Osteoblast (primary cell): Measurements from ENCODE around the gene ANO1. TPM values are rescaled to one million over a fixed set of nuclear protein-coding genes. Genes with fewer than 3 reads are reported as not detected.

ENCODE experiments used
- DNase-seq: peaks from one replicate; pipeline ENCODE4 v3.0.0; 2011; ENCODE audit warnings: low spot score, mixed read lengths; ENCODE audit not compliant: insufficient read length; ENCODE audit errors: missing footprints
- H2AFZ ChIP-seq: 2 replicates; pipeline ENCODE4 v1.6.0; 2011; ENCODE audit warnings: mild to moderate bottlenecking, low read length
- H3K27ac ChIP-seq: 2 replicates; pipeline ENCODE4 v1.5.1; 2011; ENCODE audit warnings: mild to moderate bottlenecking, low read depth, low read length, moderate library complexity
- H3K27me3 ChIP-seq: 2 replicates; pipeline ENCODE4 v1.6.0; 2012; ENCODE audit warnings: mild to moderate bottlenecking, control low read depth, inconsistent platforms, low read length, moderate library complexity; ENCODE audit not compliant: insufficient read depth
- H3K36me3 ChIP-seq: 2 replicates; pipeline ENCODE4 v1.5.1; 2011; ENCODE audit warnings: mild to moderate bottlenecking, low read length, control low read depth, moderate library complexity; ENCODE audit not compliant: insufficient read depth
- H3K4me1 ChIP-seq: 2 replicates; pipeline ENCODE4 v1.5.1; 2011; ENCODE audit warnings: mild to moderate bottlenecking, low read length, control low read depth, moderate library complexity; ENCODE audit not compliant: insufficient read depth
- H3K4me2 ChIP-seq: 2 replicates; pipeline ENCODE4 v1.6.0; 2011; ENCODE audit warnings: mild to moderate bottlenecking, low read length; ENCODE audit not compliant: insufficient read depth
- H3K4me3 ChIP-seq: fragments of 200-600 bp; sonication (generic); 3 replicates; pipeline ENCODE4 v1.5.1; 2012; ENCODE audit warnings: mild to moderate bottlenecking, low read length, inconsistent platforms; ENCODE audit not compliant: insufficient read depth
- H3K79me2 ChIP-seq: 2 replicates; pipeline ENCODE4 v1.6.0; 2012; ENCODE audit warnings: mild to moderate bottlenecking, low read length, control low read depth, inconsistent platforms; ENCODE audit not compliant: insufficient read depth
- H3K9me3 ChIP-seq: 2 replicates; pipeline ENCODE4 v1.5.1; 2011; ENCODE audit warnings: low read depth, low read length, control low read depth
- H4K20me1 ChIP-seq: 2 replicates; pipeline ENCODE4 v1.6.0; 2012; ENCODE audit warnings: mild to moderate bottlenecking, low read length, control low read depth; ENCODE audit not compliant: insufficient read depth
- total RNA-seq: library from RNA; depleted of rRNA; stranded (reverse); fragments of >200 nt; gene quantifications from 2 replicates; pipeline ENCODE4 v1.2.3, GENCODE V29; 2012
- TF ChIP-seq, protein P1 (sequence below): IDR thresholded peaks from 2 replicates; pipeline ENCODE4 v1.5.1; 2011; ENCODE audit warnings: mild to moderate bottlenecking, low read depth, low read length, moderate library complexity; ENCODE audit errors: extremely low read depth

The ANO1 gene
- total RNA-seq, 1 donor = not detected

DNA sequence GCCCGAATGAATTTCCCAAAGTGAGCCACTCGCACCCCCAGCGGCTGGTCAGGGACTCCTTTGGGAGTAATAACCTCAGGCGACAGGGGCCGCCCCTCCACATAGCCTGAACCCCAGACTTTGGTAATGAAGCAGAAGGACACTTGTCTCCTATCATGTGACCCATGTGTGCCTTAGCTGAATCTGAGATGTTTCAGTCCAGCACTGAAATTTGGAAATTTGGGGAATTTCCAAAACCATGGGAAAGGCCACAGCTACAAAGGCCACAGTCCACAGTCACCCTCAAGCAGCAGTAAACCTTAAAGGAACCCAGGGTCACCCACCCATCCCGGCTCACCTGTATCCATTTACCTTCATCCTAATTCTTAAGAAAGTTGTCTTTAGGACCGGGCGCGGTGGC lies 73.6 kb downstream of the ANO1 start:
- Histone ChIP-seq H2AFZ (no peak overlapping the region), H3K4me2 (no peak overlapping the region), H3K27me3 (peaks cover 24% of the 10 kb centered on the region), H3K27ac (no peak overlapping the region), H4K20me1 (no peaks in the 10 kb centered on the region), H3K4me3 (no peak overlapping the region), H3K9me3 (no peaks in the 10 kb centered on the region), H3K36me3 (no peaks in the 10 kb centered on the region), H3K79me2 (no peaks in the 10 kb centered on the region), H3K4me1 (no peaks in the 10 kb centered on the region)
- peak; percentile 22 for DNase-seq
- TF ChIP-seq, protein P1, sequence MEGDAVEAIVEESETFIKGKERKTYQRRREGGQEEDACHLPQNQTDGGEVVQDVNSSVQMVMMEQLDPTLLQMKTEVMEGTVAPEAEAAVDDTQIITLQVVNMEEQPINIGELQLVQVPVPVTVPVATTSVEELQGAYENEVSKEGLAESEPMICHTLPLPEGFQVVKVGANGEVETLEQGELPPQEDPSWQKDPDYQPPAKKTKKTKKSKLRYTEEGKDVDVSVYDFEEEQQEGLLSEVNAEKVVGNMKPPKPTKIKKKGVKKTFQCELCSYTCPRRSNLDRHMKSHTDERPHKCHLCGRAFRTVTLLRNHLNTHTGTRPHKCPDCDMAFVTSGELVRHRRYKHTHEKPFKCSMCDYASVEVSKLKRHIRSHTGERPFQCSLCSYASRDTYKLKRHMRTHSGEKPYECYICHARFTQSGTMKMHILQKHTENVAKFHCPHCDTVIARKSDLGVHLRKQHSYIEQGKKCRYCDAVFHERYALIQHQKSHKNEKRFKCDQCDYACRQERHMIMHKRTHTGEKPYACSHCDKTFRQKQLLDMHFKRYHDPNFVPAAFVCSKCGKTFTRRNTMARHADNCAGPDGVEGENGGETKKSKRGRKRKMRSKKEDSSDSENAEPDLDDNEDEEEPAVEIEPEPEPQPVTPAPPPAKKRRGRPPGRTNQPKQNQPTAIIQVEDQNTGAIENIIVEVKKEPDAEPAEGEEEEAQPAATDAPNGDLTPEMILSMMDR = no peak

DNA sequence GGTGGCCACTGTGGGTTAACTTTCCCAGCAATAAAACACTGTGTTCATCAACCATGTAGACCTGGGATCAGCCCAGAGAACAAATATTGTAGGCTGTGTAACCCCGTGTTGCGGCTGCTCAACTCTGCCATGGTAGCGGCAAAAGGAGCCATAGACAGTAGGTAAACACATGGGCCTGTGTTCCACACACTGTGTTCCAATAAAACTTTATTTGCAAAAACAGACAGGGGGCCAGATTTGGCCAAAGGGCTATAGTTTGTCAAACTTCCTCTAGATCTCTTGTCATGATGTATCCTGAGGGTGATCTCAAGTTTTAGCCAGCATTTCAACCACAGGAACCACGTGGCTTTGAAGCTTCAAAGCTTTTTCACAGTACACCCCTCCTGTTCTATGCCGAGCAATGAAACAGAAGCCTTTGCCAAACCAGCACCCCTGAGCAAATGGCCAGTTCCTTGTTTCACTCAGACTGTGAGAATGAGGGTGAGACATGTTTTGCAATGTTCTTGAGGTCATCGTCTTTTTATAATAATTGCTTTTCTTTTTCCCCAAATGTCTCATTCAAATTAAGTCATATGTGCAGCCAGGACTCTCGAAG lies 75.1 kb downstream of the ANO1 start:
- Histone ChIP-seq H3K79me2 (no peaks in the 10 kb centered on the region), H3K27ac (no peak overlapping the region), H3K4me3 (no peak overlapping the region), H3K27me3 (peaks cover 20% of the 10 kb centered on the region), H3K4me2 (no peak overlapping the region), H4K20me1 (no peaks in the 10 kb centered on the region), H3K9me3 (no peaks in the 10 kb centered on the region), H3K36me3 (no peaks in the 10 kb centered on the region), H2AFZ (no peak overlapping the region), H3K4me1 (peaks cover under 1% of the 10 kb centered on the region)
- TF ChIP-seq, protein P1 = no peak
- DNase-seq = peak; percentile 54

DNA sequence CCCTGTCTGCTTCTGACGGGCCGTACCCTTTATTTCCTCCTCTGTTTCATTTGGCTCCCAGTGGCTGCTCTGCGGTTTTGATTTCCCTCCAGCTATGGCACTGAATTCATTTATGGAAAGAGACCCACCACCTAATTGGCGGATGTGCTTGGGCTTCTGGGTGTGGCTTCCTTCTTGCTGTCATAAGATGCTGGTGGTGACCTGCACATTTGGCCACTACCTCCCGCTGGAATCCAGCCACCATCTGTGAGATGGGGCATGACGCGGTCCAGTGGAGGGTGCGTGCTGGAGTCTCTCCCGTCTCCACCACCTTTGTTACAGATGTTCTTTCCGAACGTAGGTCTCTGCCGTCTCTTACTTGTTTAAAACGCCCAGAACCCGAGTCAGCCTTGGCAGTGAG lies 77.3 kb downstream of the ANO1 start:
- Histone ChIP-seq H4K20me1 (no peaks in the 10 kb centered on the region), H3K27ac (no peak overlapping the region), H3K79me2 (no peaks in the 10 kb centered on the region), H3K4me1 (peaks cover 3% of the 10 kb centered on the region), H3K9me3 (no peaks in the 10 kb centered on the region), H3K36me3 (no peaks in the 10 kb centered on the region), H2AFZ (no peak overlapping the region), H3K4me3 (no peak overlapping the region), H3K27me3 (peaks cover 15% of the 10 kb centered on the region), H3K4me2 (no peak overlapping the region)
- DNase-seq = peak; percentile 77
- TF ChIP-seq, protein P1 = no peak

DNA sequence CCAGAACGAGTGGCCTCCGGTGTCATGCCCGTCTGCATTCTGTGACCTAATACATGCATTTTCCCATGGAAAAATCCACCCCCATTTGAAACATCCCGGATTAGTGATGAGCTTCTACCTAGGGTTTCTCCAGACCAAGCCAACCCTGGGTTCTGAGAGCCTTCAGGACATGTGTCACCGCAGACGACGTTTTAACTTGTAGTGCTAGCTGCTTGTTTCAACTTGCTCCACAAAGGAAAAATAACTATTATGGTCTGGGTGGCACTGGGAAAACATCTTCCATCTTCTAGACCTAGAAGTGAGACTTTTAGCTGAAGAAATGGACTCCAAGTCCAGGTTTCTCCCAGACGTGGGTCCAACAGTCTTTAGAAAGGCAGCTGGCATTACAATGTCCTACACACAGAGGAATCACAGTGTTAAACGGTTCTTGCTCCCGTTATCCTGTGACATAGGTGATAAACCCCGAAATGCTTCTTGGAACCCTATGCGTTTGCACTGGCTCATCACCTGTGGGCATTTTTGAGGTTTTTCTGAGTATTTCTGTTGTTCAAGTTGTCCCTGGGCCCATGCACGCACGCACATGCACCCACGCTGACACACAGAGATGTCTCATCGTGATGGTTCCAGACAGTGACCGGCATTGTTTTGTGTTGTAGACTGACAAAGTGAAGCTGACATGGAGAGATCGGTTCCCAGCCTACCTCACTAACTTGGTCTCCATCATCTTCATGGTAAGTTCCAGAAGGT lies 78.3 kb downstream of the ANO1 start:
- no peak overlapping the region for H3K4me2 ChIP-seq
- H3K36me3 ChIP-seq = no peaks in the 10 kb centered on the region
- TF ChIP-seq, protein P1 = no peak
- peak; percentile 61 for DNase-seq
- no peak overlapping the region for H2AFZ ChIP-seq
- peaks cover 10% of the 10 kb centered on the region for H3K27me3 ChIP-seq
- no peak overlapping the region for H3K27ac ChIP-seq
- no peaks in the 10 kb centered on the region for H4K20me1 ChIP-seq
- H3K9me3 ChIP-seq = no peaks in the 10 kb centered on the region
- H3K4me3 ChIP-seq = no peak overlapping the region
- peaks cover 3% of the 10 kb centered on the region for H3K4me1 ChIP-seq
- H3K79me2 ChIP-seq = no peaks in the 10 kb centered on the region
